Measurements from ENCODE around the gene ZFP62.

DNA sequence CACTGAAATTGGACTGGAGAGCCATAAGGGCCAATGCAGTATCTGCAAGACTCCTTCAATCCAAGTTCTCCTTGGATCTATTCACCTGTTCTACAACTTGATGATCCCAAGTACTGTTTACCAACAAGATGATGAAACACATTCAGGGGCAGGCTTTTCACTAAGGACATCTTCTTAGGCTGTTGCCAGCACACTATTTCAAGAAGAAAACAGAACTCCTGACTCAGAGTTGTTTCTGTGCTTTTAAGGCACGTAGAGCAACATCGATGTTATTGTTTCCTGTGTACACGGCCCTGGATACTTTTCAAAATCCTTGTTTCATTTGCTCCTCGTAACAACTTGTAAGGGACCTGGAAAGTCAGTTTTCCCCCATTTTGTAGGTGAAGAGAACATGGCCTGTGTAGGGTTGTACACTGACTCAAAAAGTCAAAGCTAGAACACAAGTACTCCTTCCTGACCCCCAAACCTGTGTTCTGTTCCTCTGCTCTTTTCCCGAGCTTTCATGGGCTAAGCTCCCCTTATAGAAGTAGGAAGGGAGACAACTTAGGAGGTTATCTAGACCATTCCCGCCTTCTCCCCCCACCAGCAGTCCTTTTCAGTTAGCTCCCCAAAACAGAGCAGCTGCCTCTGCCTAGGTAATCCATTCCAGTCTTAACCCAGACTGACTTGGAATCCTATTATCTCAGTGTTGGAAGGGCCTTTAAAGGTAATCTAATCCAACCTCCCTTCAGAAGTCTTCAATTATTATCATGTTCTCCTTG lies 53.2 kb downstream of the ZFP62 start:
- TF ChIP-seq POLR2AphosphoS5 (IDR thresholded peaks at IDR 0.05) (no peak), POLR2A (IDR thresholded peaks at IDR 0.05) (no peak), EP300 (IDR thresholded peaks at IDR 0.05) (no peak)
- TF ChIP-seq, protein P1, sequence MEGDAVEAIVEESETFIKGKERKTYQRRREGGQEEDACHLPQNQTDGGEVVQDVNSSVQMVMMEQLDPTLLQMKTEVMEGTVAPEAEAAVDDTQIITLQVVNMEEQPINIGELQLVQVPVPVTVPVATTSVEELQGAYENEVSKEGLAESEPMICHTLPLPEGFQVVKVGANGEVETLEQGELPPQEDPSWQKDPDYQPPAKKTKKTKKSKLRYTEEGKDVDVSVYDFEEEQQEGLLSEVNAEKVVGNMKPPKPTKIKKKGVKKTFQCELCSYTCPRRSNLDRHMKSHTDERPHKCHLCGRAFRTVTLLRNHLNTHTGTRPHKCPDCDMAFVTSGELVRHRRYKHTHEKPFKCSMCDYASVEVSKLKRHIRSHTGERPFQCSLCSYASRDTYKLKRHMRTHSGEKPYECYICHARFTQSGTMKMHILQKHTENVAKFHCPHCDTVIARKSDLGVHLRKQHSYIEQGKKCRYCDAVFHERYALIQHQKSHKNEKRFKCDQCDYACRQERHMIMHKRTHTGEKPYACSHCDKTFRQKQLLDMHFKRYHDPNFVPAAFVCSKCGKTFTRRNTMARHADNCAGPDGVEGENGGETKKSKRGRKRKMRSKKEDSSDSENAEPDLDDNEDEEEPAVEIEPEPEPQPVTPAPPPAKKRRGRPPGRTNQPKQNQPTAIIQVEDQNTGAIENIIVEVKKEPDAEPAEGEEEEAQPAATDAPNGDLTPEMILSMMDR (IDR thresholded peaks at IDR 0.05) = no peak

Measured in suprapubic skin (tissue), 4 donors.